Measurements from ENCODE around the gene ZNF202.

GRCh38 chr11:123718063-123718462, 23.4 kb downstream of the ZNF202 start:
- TF ChIP-seq POLR2AphosphoS5 (IDR thresholded peaks at IDR 0.05; ENCODE audit: low read depth, low read length): no peak
- TF ChIP-seq TAF1 (IDR thresholded peaks at IDR 0.05; ENCODE audit: borderline replicate concordance, low read depth, low read length): no peak
- TF ChIP-seq POLR2A (IDR thresholded peaks at IDR 0.05; ENCODE audit: low read depth, low read length): no peak

Data from GM12892 (cell line).